ENCODE data around the gene BRIP1.

DNA sequence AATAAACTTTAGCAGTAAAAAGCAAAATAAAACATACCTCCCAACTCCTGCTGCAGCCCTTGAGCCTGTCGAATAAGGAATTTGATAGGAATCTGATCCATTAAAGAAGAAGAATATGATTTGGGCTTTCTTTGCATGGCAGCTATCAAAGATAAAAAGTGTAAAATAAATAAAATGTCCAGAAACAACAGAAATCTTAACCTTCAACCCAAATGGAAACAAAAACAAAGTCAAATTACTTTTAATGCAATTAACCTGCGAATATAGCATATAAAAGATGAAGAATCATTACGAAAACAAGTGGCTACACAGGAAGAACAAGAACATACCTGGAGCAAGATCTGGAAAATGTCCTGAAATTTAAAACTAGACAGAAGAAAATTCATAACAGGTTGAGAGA lies 21.5 kb upstream of the BRIP1 start:
- TF ChIP-seq EZH2phosphoT487 (IDR thresholded peaks at IDR 0.05; ENCODE audit: insufficient read depth, low read depth) (no peak), EZH2 (IDR thresholded peaks at IDR 0.05; ENCODE audit: insufficient read depth, poor library complexity, severe bottlenecking) (no peak)

Data from GM23248 (cell line).